CD4-positive, alpha-beta T cell treated with Interleukin-10 for 1 hour (primary cell): ENCODE data around the gene APOL4.
"Not testable (repeated sequence)": the region's sequence is repeated elsewhere in the genome, so short reads cannot be mapped to it uniquely, and the experiment has no call there.

Experiments
- DNase-seq: peaks from one replicate; pipeline ENCODE4 v3.0.0-alpha.2; 2020

The APOL4 gene

GRCh38 chr22:36231051-36231450, 29.4 kb upstream of the APOL4 start:
- not testable (repeated sequence) for DNase-seq

- DNase-seq = not testable (repeated sequence)
Measured at GRCh38 chr22:36229649-36230048, 28.0 kb upstream of the APOL4 start.

GRCh38 chr22:36228944-36229343, 27.3 kb upstream of the APOL4 start:
- DNase-seq = no peak

GRCh38 chr22:36228369-36228768, 26.8 kb upstream of the APOL4 start:
- not testable (repeated sequence) for DNase-seq

- DNase-seq = no peak
Measured at GRCh38 chr22:36227806-36228205, 26.2 kb upstream of the APOL4 start.

GRCh38 chr22:36227396-36227795, 25.8 kb upstream of the APOL4 start:
- no peak for DNase-seq

- no peak for DNase-seq
Measured at GRCh38 chr22:36226189-36226588, 24.6 kb upstream of the APOL4 start.

GRCh38 chr22:36225333-36225922, 23.8 kb upstream of the APOL4 start:
- DNase-seq = no peak

- no peak for DNase-seq
Measured at GRCh38 chr22:36224245-36224644, 22.6 kb upstream of the APOL4 start.

- DNase-seq = no peak
Measured at GRCh38 chr22:36223504-36223903, 21.9 kb upstream of the APOL4 start.

GRCh38 chr22:36222887-36223450, 21.4 kb upstream of the APOL4 start:
- no peak for DNase-seq

GRCh38 chr22:36221799-36222751, 20.5 kb upstream of the APOL4 start:
- DNase-seq = peak; percentile 55

GRCh38 chr22:36220451-36220921, 18.9 kb upstream of the APOL4 start:
- DNase-seq = no peak

- DNase-seq = no peak
Measured at GRCh38 chr22:36218648-36219193, 17.1 kb upstream of the APOL4 start.

- DNase-seq = no peak
Measured at GRCh38 chr22:36215981-36216380, 14.4 kb upstream of the APOL4 start.

GRCh38 chr22:36213586-36213985, 12.0 kb upstream of the APOL4 start:
- no peak for DNase-seq

- no peak for DNase-seq
Measured at GRCh38 chr22:36212901-36213300, 11.3 kb upstream of the APOL4 start.

GRCh38 chr22:36211237-36211861, 9.7 kb upstream of the APOL4 start:
- DNase-seq = no peak

GRCh38 chr22:36210224-36210623, 8.6 kb upstream of the APOL4 start:
- DNase-seq = no peak

- not testable (repeated sequence) for DNase-seq
Measured at GRCh38 chr22:36209488-36209908, 7.9 kb upstream of the APOL4 start.

- no peak for DNase-seq
Measured at GRCh38 chr22:36208914-36209313, 7.3 kb upstream of the APOL4 start.

GRCh38 chr22:36208162-36208765, 6.7 kb upstream of the APOL4 start:
- no peak for DNase-seq

- DNase-seq = no peak
Measured at GRCh38 chr22:36206255-36206654, 4.6 kb upstream of the APOL4 start.
